B cell (primary cell): Measurements from ENCODE around the gene SFXN5. TPM values are rescaled to one million over a fixed set of nuclear protein-coding genes. Genes with fewer than 3 reads are reported as not detected.

Experiments
- ATAC-seq: fragments of 200-7000 bp; cut with Tn5 transposase; one replicate; pipeline ENCODE4 v1.10.0; 2021; ENCODE audit warnings: low read depth, mild to moderate bottlenecking, moderate number of reproducible peaks, moderate library complexity
- CTCF ChIA-PET: fragments of 350-600 bp; sonication (Branson Sonifier 250); formaldehyde crosslinking; loops from one replicate; lab custom pipeline; 2021; ENCODE audit warnings: antibody characterized with exemption, inconsistent platforms; lab: Charles Lee
- POLR2A ChIA-PET: fragments of 350-600 bp; sonication (Branson Sonifier 250); formaldehyde crosslinking; loops from one replicate; lab custom pipeline; 2021; ENCODE audit warnings: antibody characterized with exemption; lab: Charles Lee
- DNase-seq: peaks from one replicate; pipeline ENCODE4 v3.0.0; 2013
- H2AFZ ChIP-seq: 2 replicates; pipeline ENCODE4 v1.6.1; 2012; ENCODE audit warnings: mild to moderate bottlenecking, low read depth, low read length; ENCODE audit not compliant: insufficient read depth, poor library complexity, severe bottlenecking
- H3K27ac ChIP-seq, 2 donors: 1 replicate in 1 of 2; 2 replicates in 1 of 2; pipeline ENCODE4 v1.5.1; 2012 to 2013; ENCODE audit warnings: low read length in 2 of 2, mild to moderate bottlenecking in 2 of 2, moderate library complexity in 1 of 2
- H3K27me3 ChIP-seq, 4 experiments: fragments of 200-600 bp in 1 of 4; sonication (generic) in 1 of 4; replicated peaks in 1 of 4; 1 replicate in 2 of 4; 2 replicates in 2 of 4; pipeline versions ENCODE4 v1.6.1 to v1.7.0; 2013 to 2016; ENCODE audit warnings: low read length in 3 of 4, mild to moderate bottlenecking in 2 of 4, mixed read lengths in 1 of 4, moderate library complexity in 1 of 4; ENCODE audit not compliant: insufficient read depth in 4 of 4, control insufficient read depth in 3 of 4; ENCODE audit errors: control extremely low read depth in 1 of 4
- H3K36me3 ChIP-seq, 2 experiments: replicated peaks in 1 of 2; 1 replicate in 1 of 2; 2 replicates in 1 of 2; pipeline versions ENCODE4 v1.6.1 to v1.7.1; 2013; ENCODE audit warnings: low read length in 1 of 2; ENCODE audit not compliant: insufficient read depth in 2 of 2, control insufficient read depth in 1 of 2; ENCODE audit errors: control extremely low read depth in 1 of 2, extremely low read depth in 1 of 2
- H3K4me1 ChIP-seq, 2 donors: fragments of 200-600 bp in 1 of 2; sonication (generic) in 1 of 2; 1 replicate in 1 of 2; 2 replicates in 1 of 2; pipeline versions ENCODE4 v1.5.1 to v1.6.1; 2013 to 2017; ENCODE audit warnings: low read length in 2 of 2; ENCODE audit not compliant: control insufficient read depth in 2 of 2, insufficient read depth in 2 of 2
- H3K4me2 ChIP-seq: replicated peaks from 2 replicates; pipeline ENCODE3; 2012; ENCODE audit warnings: mild to moderate bottlenecking, low read depth, low read length; ENCODE audit not compliant: poor library complexity, severe bottlenecking
- H3K4me3 ChIP-seq, 5 experiments: fragments of 200-600 bp in 1 of 5; sonication (generic) in 1 of 5; 1 replicate in 3 of 5; 2 replicates in 2 of 5; pipeline versions ENCODE4 v1.5.1 to v1.7.0; 2011 to 2016; ENCODE audit warnings: low read length in 4 of 5, mild to moderate bottlenecking in 4 of 5, low read depth in 2 of 5, control low read depth in 1 of 5, moderate library complexity in 1 of 5; ENCODE audit not compliant: insufficient read depth in 1 of 5; ENCODE audit errors: control extremely low read depth in 1 of 5, extremely low read depth in 1 of 5
- H3K79me2 ChIP-seq: fragments of 200-600 bp; sonication (generic); one replicate; pipeline ENCODE4 v1.6.0; 2016; ENCODE audit warnings: low read length; ENCODE audit not compliant: control insufficient read depth, insufficient read depth
- H3K9ac ChIP-seq: fragments of 200-600 bp; sonication (generic); 2 replicates; pipeline ENCODE4 v1.6.1; 2017; ENCODE audit warnings: mild to moderate bottlenecking, low read length, moderate library complexity
- H3K9me3 ChIP-seq, 3 donors: one replicate each; pipeline versions ENCODE4 v1.6.1 to v1.7.1; 2013; ENCODE audit warnings: low read length in 2 of 3; ENCODE audit not compliant: control insufficient read depth in 2 of 3, insufficient read depth in 1 of 3; ENCODE audit errors: control extremely low read depth in 1 of 3
- H4K20me1 ChIP-seq: 2 replicates; pipeline ENCODE4 v1.6.0; 2012; ENCODE audit warnings: mild to moderate bottlenecking, low read length; ENCODE audit not compliant: insufficient read depth, control insufficient read depth, poor library complexity, severe bottlenecking
- H3K27ac Mint-ChIP-seq: one replicate; pipeline ENCODE4 v1.8.0; 2021; ENCODE audit warnings: mixed read lengths
- H3K27me3 Mint-ChIP-seq: one replicate; pipeline ENCODE4 v1.8.0; 2021; ENCODE audit warnings: mixed read lengths
- H3K4me1 Mint-ChIP-seq: one replicate; pipeline ENCODE4 v1.8.0; 2021; ENCODE audit warnings: mixed read lengths
- H3K4me3 Mint-ChIP-seq: one replicate; pipeline ENCODE4 v1.8.0; 2021; ENCODE audit warnings: mixed read lengths
- H3K9me3 Mint-ChIP-seq: one replicate; pipeline ENCODE4 v1.8.0; 2022; ENCODE audit warnings: mixed read lengths; ENCODE audit not compliant: insufficient read depth
- CTCF ChIP-seq: fragments of 200-600 bp; IDR thresholded peaks from one replicate; pipeline ENCODE4 v1.8.0; 2022; ENCODE audit warnings: antibody characterized with exemption, mild to moderate bottlenecking
- EZH2 ChIP-seq: IDR thresholded peaks from 2 replicates; pipeline ENCODE4 v1.6.1; 2012; ENCODE audit warnings: borderline replicate concordance, low read depth, mild to moderate bottlenecking, moderate library complexity, low read length; ENCODE audit not compliant: insufficient read depth, poor library complexity, severe bottlenecking
- WGBS: methylation state at CpG from one replicate; pipeline ENCODE4 v1.1.5; 2013; ENCODE audit warnings: missing lambda C conversion rate; ENCODE audit not compliant: insufficient coverage; 5-methylcytosine and 5-hydroxymethylcytosine counted together
- intact Hi-C: fragments of 100-400 bp; cut with micrococcal nuclease; formaldehyde crosslinking; loops from one replicate; pipeline ENCODE4 v1.10.0; 2022
- polyA plus RNA-seq: library from polyadenylated mRNA; depleted of rRNA; stranded (reverse); fragments of >200 nt; gene quantifications from 2 replicates; pipeline ENCODE4 v1.2.3, GENCODE V29; 2012
- total RNA-seq, 2 donors: library from RNA; stranded (reverse); fragments of 120-200 nt in 1 of 2; gene quantifications; 1 replicate in 1 of 2; 2 replicates in 1 of 2; pipeline versions ENCODE4 v1.2.3 to v1.2.4, GENCODE V29; 2013 to 2022

Gene SFXN5
- total and polyA plus RNA-seq, 2 donors (not counting 1 experiment from before 2014, with no cell fraction given) = 8.0 to 16.9 TPM

GRCh38 chr2:72921853-72922252, 149.7 kb downstream of the SFXN5 start:
- Mint-ChIP-seq H3K9me3 (no peaks in the 10 kb centered on the region), H3K4me3 (no peak overlapping the region), H3K27me3 (peaks cover 56% of the 10 kb centered on the region), H3K27ac (no peak overlapping the region), H3K4me1 (peaks cover 24% of the 10 kb centered on the region)
- H3K27ac ChIP-seq = no peak overlapping the region
- POLR2A ChIA-PET = no interaction called here
- H3K4me1 ChIP-seq = peaks cover 45 to 65% of the 10 kb centered on the region in 2 donors
- WGBS = no CpG with 5 or more reads among the region's 1 CpG
- no peaks in the 10 kb centered on the region for H4K20me1 ChIP-seq
- H3K79me2 ChIP-seq = no peaks in the 10 kb centered on the region
- intact Hi-C loops = no loop called here
- peaks cover 0 to 80% (median 70%) of the 10 kb centered on the region in 4 experiments for H3K27me3 ChIP-seq
- no peak overlapping the region for H2AFZ ChIP-seq
- TF ChIP-seq CTCF = no peak
- no peak for TF ChIP-seq EZH2
- no peak overlapping the region for H3K4me3 ChIP-seq
- no peak overlapping the region for H3K4me2 ChIP-seq
- no peak overlapping the region for H3K9ac ChIP-seq
- H3K36me3 ChIP-seq = no peaks in the 10 kb centered on the region
- ATAC-seq (no peak), DNase-seq (no peak)
- H3K9me3 ChIP-seq = peaks cover 0 to 48% (median 0%) of the 10 kb centered on the region in 3 donors
- CTCF ChIA-PET = no interaction called here

- Histone ChIP-seq H3K9me3 (peaks cover 0 to 54% (median 0%) of the 10 kb centered on the region in 3 donors), H3K4me2 (peak overlapping the region; percentile 83), H3K4me1 (peaks cover 51 to 71% of the 10 kb centered on the region in 2 donors), H3K27me3 (peaks cover 0 to 86% (median 71%) of the 10 kb centered on the region in 4 experiments), H3K9ac (no peak overlapping the region), H4K20me1 (no peaks in the 10 kb centered on the region), H3K79me2 (no peaks in the 10 kb centered on the region), H2AFZ (peak overlapping the region; percentile 51), H3K4me3 (no peak overlapping the region), H3K27ac (no peak overlapping the region), H3K36me3 (no peaks in the 10 kb centered on the region)
- Mint-ChIP-seq H3K27me3 (peaks cover 58% of the 10 kb centered on the region), H3K9me3 (no peaks in the 10 kb centered on the region), H3K4me1 (peaks cover 30% of the 10 kb centered on the region), H3K4me3 (no peak overlapping the region), H3K27ac (no peak overlapping the region)
- DNase-seq (no peak), ATAC-seq (no peak)
- ChIA-PET POLR2A (no interaction called here), CTCF (no interaction called here)
- 36% methylated on average over 6 of the region's 15 CpGs for WGBS
- intact Hi-C loops = no loop called here
- TF ChIP-seq CTCF (no peak), EZH2 (no peak)
These were observed 150.2 kb downstream of the SFXN5 start for GRCh38 chr2:72921088-72921851.
